ENCODE results near the gene FREM1. TPM values are rescaled to one million over a fixed set of nuclear protein-coding genes. Genes with fewer than 3 reads are reported as not detected.

The FREM1 gene
- total RNA-seq, 1 donor from 2014 or later, result 4.3 TPM

- Histone ChIP-seq H3K36me3 (no peaks in the 10 kb centered on the region), H3K9me3 (no peaks in the 10 kb centered on the region), H3K27ac (peak overlapping the region; percentile 44), H3K4me3 (peak overlapping the region; percentile 38), H3K4me1 (no peaks in the 10 kb centered on the region), H3K27me3 (ENCODE audit: low read depth) (no peaks in the 10 kb centered on the region)
- ATAC-seq (no peak), DNase-seq (no peak)
- intact Hi-C loops (cut with DNase I), result no loop called here
- TF ChIP-seq CTCF (IDR thresholded peaks at IDR 0.05), result no peak
These were observed 647 bp downstream of the FREM1 start for GRCh38 chr9:14909601-14909960.

GRCh38 chr9:14909181-14909580 lies 1.0 kb downstream of the FREM1 start:
- no peak for TF ChIP-seq CTCF (IDR thresholded peaks at IDR 0.05)
- Histone ChIP-seq H3K4me3 (peak overlapping the region; percentile 38), H3K36me3 (no peaks in the 10 kb centered on the region), H3K27me3 (ENCODE audit: low read depth) (no peaks in the 10 kb centered on the region), H3K4me1 (no peaks in the 10 kb centered on the region), H3K9me3 (no peaks in the 10 kb centered on the region), H3K27ac (no peak overlapping the region)
- DNase-seq (no peak), ATAC-seq (no peak)
- intact Hi-C loops (cut with DNase I), result no loop called here

- TF ChIP-seq CTCF (IDR thresholded peaks at IDR 0.05), result no peak
- Histone ChIP-seq H3K36me3 (no peaks in the 10 kb centered on the region), H3K4me1 (no peaks in the 10 kb centered on the region), H3K4me3 (peak overlapping the region; percentile 38), H3K27ac (no peak overlapping the region), H3K9me3 (no peaks in the 10 kb centered on the region), H3K27me3 (ENCODE audit: low read depth) (no peaks in the 10 kb centered on the region)
- DNase-seq (no peak), ATAC-seq (no peak)
- intact Hi-C loops (cut with DNase I), result no loop called here
These were observed 1.7 kb downstream of the FREM1 start for GRCh38 chr9:14908295-14909180.

GRCh38 chr9:14907696-14908095 lies 2.5 kb downstream of the FREM1 start:
- H3K27me3 ChIP-seq (ENCODE audit: low read depth), result no peaks in the 10 kb centered on the region
- no peak for TF ChIP-seq CTCF (IDR thresholded peaks at IDR 0.05)
- no peak overlapping the region for H3K4me3 ChIP-seq
- intact Hi-C loops (cut with DNase I), result no loop called here
- no peak for ATAC-seq
- no peaks in the 10 kb centered on the region for H3K36me3 ChIP-seq
- no peak overlapping the region for H3K27ac ChIP-seq
- no peaks in the 10 kb centered on the region for H3K9me3 ChIP-seq
- H3K4me1 ChIP-seq, result no peaks in the 10 kb centered on the region
- no peak for DNase-seq

- no peak overlapping the region for H3K27ac ChIP-seq
- H3K4me1 ChIP-seq, result no peaks in the 10 kb centered on the region
- no peak for TF ChIP-seq CTCF (IDR thresholded peaks at IDR 0.05)
These were observed 2.9 kb downstream of the FREM1 start for GRCh38 chr9:14907360-14907685.

More at GRCh38 chr9:14907360-14907685, 2.9 kb downstream of the FREM1 start:
- Histone ChIP-seq H3K9me3 (no peaks in the 10 kb centered on the region), H3K27me3 (ENCODE audit: low read depth) (no peaks in the 10 kb centered on the region), H3K36me3 (no peaks in the 10 kb centered on the region), H3K4me3 (no peak overlapping the region)
- intact Hi-C loops (cut with DNase I), result no loop called here
- DNase-seq, result no peak
- ATAC-seq, result no peak

Measured in lower lobe of right lung (tissue), 2 donors.